A673 (cell line): ENCODE data around the gene MFAP3L. TPM values are rescaled to one million over a fixed set of nuclear protein-coding genes. Genes with fewer than 3 reads are reported as not detected.
A peak's percentile ranks its signal among the peaks of the same experiment; 100 is the strongest.
"Not testable (repeated sequence)": the region's sequence is repeated elsewhere in the genome, so short reads cannot be mapped to it uniquely, and the experiment has no call there.

Source experiments
- BruUV-seq: library from RNA; stranded (reverse); fragments of 400-500 nt; replicated peaks from 2 replicates; lab custom pipeline; 2021; lab: Mats Ljungman, UMichigan
- CTCF ChIA-PET: fragments of 300-600 bp; sonication (Branson Sonifier 250); formaldehyde crosslinking; loops from one replicate; lab custom pipeline; 2022; ENCODE audit warnings: antibody characterized with exemption; lab: Charles Lee
- POLR2A ChIA-PET: fragments of 300-600 bp; sonication (Branson Sonifier 250); formaldehyde crosslinking; loops from one replicate; lab custom pipeline; 2022; ENCODE audit warnings: antibody characterized with exemption; ENCODE audit not compliant: low non-redundant PET; lab: Charles Lee
- DNase-seq: peaks from one replicate; pipeline ENCODE4 v3.0.0-alpha.2; 2015; ENCODE audit warnings: low spot score
- H3K27ac ChIP-seq: fragments of 200-600 bp; sonication (generic); 2 replicates; pipeline ENCODE4 v1.5.1; 2016; ENCODE audit warnings: mixed run types, low read depth, mild to moderate bottlenecking, mixed read lengths, antibody characterized with exemption, low read length; ENCODE audit not compliant: poor library complexity, severe bottlenecking
- H3K27me3 ChIP-seq: fragments of 200-600 bp; sonication (generic); replicated peaks from 2 replicates; pipeline ENCODE4 v1.6.1; 2017; ENCODE audit warnings: mixed run types, low read depth, mild to moderate bottlenecking, mixed read lengths, antibody characterized with exemption, low read length; ENCODE audit not compliant: insufficient read depth, poor library complexity
- H3K36me3 ChIP-seq: fragments of 200-600 bp; sonication (generic); 2 replicates; pipeline ENCODE4 v1.6.1; 2016; ENCODE audit warnings: mixed run types, mild to moderate bottlenecking, mixed read lengths, antibody characterized with exemption, low read length; ENCODE audit not compliant: insufficient read depth, poor library complexity, severe bottlenecking
- H3K4me1 ChIP-seq: fragments of 200-600 bp; sonication (generic); 2 replicates; pipeline ENCODE4 v1.6.1; 2017; ENCODE audit warnings: mixed run types, mild to moderate bottlenecking, mixed read lengths, antibody characterized with exemption, low read length; ENCODE audit not compliant: insufficient read depth, poor library complexity, severe bottlenecking
- H3K4me3 ChIP-seq: fragments of 200-600 bp; sonication (generic); 2 replicates; pipeline ENCODE4 v1.5.1; 2016; ENCODE audit warnings: low read depth, mixed run types, mild to moderate bottlenecking, mixed read lengths, low read length; ENCODE audit not compliant: poor library complexity, severe bottlenecking
- H3K9me3 ChIP-seq: fragments of 200-600 bp; sonication (generic); 2 replicates; pipeline ENCODE4 v1.6.1; 2016; ENCODE audit warnings: mixed run types, low read depth, mild to moderate bottlenecking, mixed read lengths, antibody characterized with exemption, low read length; ENCODE audit not compliant: poor library complexity, severe bottlenecking
- EZH2 ChIP-seq: fragments of 200-600 bp; sonication (generic); IDR thresholded peaks from 2 replicates; pipeline ENCODE4 v1.6.1; 2017; ENCODE audit warnings: borderline replicate concordance, low read depth, mild to moderate bottlenecking, mixed read lengths, antibody characterized with exemption, low read length; ENCODE audit not compliant: poor library complexity, severe bottlenecking
- intact Hi-C: fragments of 100-400 bp; cut with micrococcal nuclease; formaldehyde crosslinking; loops from one replicate; pipeline ENCODE4 v1.10.0; 2022; ENCODE audit not compliant: unreplicated experiment
- total RNA-seq: library from RNA; stranded (reverse); gene quantifications from 2 replicates; pipeline ENCODE4 v1.2.3, GENCODE V29; 2021
- TF ChIP-seq, protein P1 (sequence below): fragments of 300-800, 200-600 bp; sonication (generic); conservative IDR thresholded peaks from 2 replicates; pipeline ENCODE4 v1.5.1; 2017; ENCODE audit warnings: low read depth, mild to moderate bottlenecking, antibody characterized with exemption, low read length, moderate library complexity, mixed read lengths

The MFAP3L gene
- total RNA-seq, 1 experiment from 2014 or later: 7.6 TPM

DNA sequence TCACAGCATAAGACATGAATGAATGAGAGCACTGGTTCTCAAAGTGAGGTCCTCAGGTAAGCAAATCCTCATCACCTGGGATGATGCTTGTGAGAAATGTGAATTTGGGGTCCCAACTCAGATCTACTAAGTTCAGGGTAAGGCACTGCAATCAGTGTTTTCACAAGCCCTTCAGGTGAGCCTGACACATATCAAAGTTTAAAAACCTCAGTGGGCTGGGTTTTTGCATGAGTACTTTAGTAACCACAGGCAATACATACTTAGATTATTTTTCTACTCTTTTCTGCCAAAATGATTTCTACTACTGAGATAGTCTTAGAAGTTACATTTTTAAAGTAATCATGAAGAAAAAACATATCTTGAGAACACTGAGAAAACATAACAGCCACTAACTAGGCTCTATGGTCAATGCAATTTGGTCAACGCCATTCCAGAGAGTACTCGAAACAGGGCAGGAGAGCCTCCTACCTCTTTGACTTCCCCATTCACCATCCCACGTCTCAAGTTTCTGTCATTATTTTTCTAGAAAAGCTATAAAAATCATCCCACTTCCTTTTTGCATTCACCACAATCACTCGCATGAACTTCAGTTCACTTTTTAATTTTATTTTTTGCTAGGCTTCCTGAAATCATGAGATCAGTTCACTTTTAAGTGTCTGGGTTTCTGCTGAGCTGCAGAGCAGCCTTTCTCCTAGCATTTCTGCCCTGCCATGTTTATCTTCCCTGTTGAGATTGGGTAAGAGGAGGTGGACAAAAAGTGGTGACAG lies 73.8 kb downstream of the MFAP3L start:
- intact Hi-C loops: no loop called here
- Histone ChIP-seq H3K4me3 (no peak overlapping the region), H3K4me1 (no peaks in the 10 kb centered on the region), H3K27me3 (no peaks in the 10 kb centered on the region), H3K36me3 (no peaks in the 10 kb centered on the region), H3K27ac (no peak overlapping the region), H3K9me3 (no peaks in the 10 kb centered on the region)
- no peak for TF ChIP-seq EZH2
- TF ChIP-seq, protein P1, sequence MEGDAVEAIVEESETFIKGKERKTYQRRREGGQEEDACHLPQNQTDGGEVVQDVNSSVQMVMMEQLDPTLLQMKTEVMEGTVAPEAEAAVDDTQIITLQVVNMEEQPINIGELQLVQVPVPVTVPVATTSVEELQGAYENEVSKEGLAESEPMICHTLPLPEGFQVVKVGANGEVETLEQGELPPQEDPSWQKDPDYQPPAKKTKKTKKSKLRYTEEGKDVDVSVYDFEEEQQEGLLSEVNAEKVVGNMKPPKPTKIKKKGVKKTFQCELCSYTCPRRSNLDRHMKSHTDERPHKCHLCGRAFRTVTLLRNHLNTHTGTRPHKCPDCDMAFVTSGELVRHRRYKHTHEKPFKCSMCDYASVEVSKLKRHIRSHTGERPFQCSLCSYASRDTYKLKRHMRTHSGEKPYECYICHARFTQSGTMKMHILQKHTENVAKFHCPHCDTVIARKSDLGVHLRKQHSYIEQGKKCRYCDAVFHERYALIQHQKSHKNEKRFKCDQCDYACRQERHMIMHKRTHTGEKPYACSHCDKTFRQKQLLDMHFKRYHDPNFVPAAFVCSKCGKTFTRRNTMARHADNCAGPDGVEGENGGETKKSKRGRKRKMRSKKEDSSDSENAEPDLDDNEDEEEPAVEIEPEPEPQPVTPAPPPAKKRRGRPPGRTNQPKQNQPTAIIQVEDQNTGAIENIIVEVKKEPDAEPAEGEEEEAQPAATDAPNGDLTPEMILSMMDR: no peak
- peak; percentile 26 for DNase-seq
- CTCF ChIA-PET: no interaction called here
- POLR2A ChIA-PET: no interaction called here
- no TSS peak for BruUV-seq

DNA sequence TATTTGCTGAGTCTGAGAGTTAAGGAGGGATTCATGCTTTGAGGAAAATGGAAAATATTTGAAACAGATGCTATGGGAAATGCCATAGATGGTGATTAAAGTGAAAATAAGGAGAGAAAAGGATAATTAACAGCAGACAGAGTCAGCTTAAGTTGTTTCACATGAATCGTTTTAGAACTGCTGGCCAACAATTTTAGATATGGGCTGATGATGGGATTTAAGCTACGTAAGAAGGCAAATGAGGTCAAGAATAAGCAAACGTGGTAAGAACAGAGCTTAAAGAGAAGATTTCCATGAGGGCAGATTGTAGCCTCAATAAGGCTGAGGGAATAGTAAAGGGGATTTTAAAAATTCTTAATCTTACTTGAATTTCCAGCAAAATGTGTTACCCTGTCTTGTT lies 77.9 kb downstream of the MFAP3L start:
- ChIA-PET POLR2A (no interaction called here), CTCF (no interaction called here)
- intact Hi-C loops: no loop called here
- no peaks in the 10 kb centered on the region for H3K27me3 ChIP-seq
- H3K9me3 ChIP-seq: no peaks in the 10 kb centered on the region
- no TSS peak for BruUV-seq
- H3K4me1 ChIP-seq: no peaks in the 10 kb centered on the region
- TF ChIP-seq, protein P1: no peak
- TF ChIP-seq EZH2: no peak
- no peak for DNase-seq
- H3K36me3 ChIP-seq: no peaks in the 10 kb centered on the region
- H3K27ac ChIP-seq: no peak overlapping the region
- no peak overlapping the region for H3K4me3 ChIP-seq

DNA sequence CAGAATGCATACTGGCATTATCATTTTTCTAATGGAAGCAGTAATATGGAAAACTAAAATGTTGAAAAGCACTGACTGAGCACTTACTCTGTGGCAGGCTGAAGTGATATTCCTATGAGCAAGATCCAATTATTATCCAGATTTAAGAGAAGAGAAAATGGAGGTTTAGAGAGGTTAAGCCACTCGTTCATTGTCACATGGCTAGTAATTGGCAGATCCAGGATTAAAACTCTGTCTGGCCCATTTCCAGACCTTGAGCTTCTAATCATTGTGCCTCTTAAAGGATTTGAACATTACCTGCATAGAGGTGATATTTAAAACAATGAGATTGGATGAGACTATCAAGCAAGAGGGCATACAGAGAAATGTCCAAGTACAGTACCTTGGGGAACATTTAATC lies 80.6 kb downstream of the MFAP3L start:
- POLR2A ChIA-PET: no interaction called here
- intact Hi-C loops: no loop called here
- H3K27me3 ChIP-seq: no peaks in the 10 kb centered on the region
- no peaks in the 10 kb centered on the region for H3K4me1 ChIP-seq
- H3K4me3 ChIP-seq: no peak overlapping the region
- DNase-seq: no peak
- TF ChIP-seq, protein P1: no peak
- no peak for TF ChIP-seq EZH2
- no peak overlapping the region for H3K27ac ChIP-seq
- CTCF ChIA-PET: no interaction called here
- BruUV-seq: no TSS peak
- H3K9me3 ChIP-seq: no peaks in the 10 kb centered on the region
- no peaks in the 10 kb centered on the region for H3K36me3 ChIP-seq

DNA sequence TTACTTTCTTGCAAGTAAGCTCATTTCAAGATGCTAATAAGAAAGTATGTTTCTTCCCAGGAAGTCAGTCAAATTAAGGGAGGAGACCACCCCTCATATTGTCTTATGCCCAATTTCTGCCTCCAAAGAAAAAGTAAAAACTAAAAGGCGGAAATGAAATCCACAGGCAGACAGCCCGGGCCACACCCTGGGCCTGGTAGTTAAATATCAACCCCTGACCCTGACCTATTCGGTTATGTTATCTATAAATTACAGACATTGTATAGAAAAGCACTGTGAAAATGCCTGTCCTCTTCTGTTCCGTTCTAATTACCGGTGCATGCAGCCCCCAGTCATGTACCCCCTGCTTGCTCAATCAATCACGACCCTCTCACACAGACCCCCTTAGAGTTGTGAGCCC lies 82.6 kb downstream of the MFAP3L start:
- H3K27me3 ChIP-seq, H3K4me3 ChIP-seq, H3K27ac ChIP-seq, intact Hi-C loops, CTCF ChIA-PET, POLR2A ChIA-PET, DNase-seq, H3K36me3 ChIP-seq, H3K4me1 ChIP-seq, H3K9me3 ChIP-seq, BruUV-seq: not testable (repeated sequence)
